Ascending aorta (tissue), 2 donors: ENCODE measurements around the gene KSR2. TPM values are rescaled to one million over a fixed set of nuclear protein-coding genes. Genes with fewer than 3 reads are reported as not detected.

Source experiments
- DNase-seq, 2 donors: peaks; one replicate each; pipeline ENCODE4 v3.0.0-alpha.2; 2019; ENCODE audit warnings: low spot score in 2 of 2
- H3K27ac ChIP-seq, 2 donors: fragments of 200-600 bp; sonication (generic); one replicate each; pipeline ENCODE4 v1.5.1; 2016 to 2017; ENCODE audit warnings: mild to moderate bottlenecking in 1 of 2
- H3K27me3 ChIP-seq: fragments of 200-600 bp; sonication (generic); one replicate; pipeline ENCODE4 v1.5.1; 2017
- H3K36me3 ChIP-seq, 2 donors: fragments of 200-600 bp; sonication (generic); one replicate each; pipeline ENCODE4 v1.5.1; 2016
- H3K4me1 ChIP-seq, 2 donors: fragments of 200-600 bp; sonication (generic); one replicate each; pipeline ENCODE4 v1.5.1; 2016 to 2017; ENCODE audit warnings: mild to moderate bottlenecking in 1 of 2
- H3K4me3 ChIP-seq, 2 donors: fragments of 200-600 bp; sonication (generic); one replicate each; pipeline ENCODE4 v1.5.1; 2016 to 2017; ENCODE audit warnings: mild to moderate bottlenecking in 1 of 2
- H3K9me3 ChIP-seq, 2 donors: fragments of 200-600 bp; sonication (generic); one replicate each; pipeline ENCODE4 v1.5.1; 2016
- CTCF ChIP-seq, 3 experiments: fragments of 200-600 bp in 2 of 3; fragments of 450-650 bp in 1 of 3; sonication (generic) in 2 of 3; IDR thresholded peaks; one replicate each; pipeline ENCODE4 v1.5.1; 2016 to 2019; ENCODE audit warnings: antibody characterized with exemption in 3 of 3, mild to moderate bottlenecking in 1 of 3, moderate library complexity in 1 of 3
- intact Hi-C: fragments of 100-400 bp; cut with DNase I; formaldehyde crosslinking; loops from one replicate; pipeline ENCODE4 v1.15.1; 2023
- total RNA-seq: library from RNA; depleted of rRNA; stranded (reverse); fragments of >200 nt; gene quantifications from one replicate; pipeline ENCODE4 v1.1.0, GENCODE V29; 2016

Gene KSR2
- total RNA-seq, 1 donor from 2014 or later: 0.11 TPM

- intact Hi-C loops: no loop called here
- no peaks in the 10 kb centered on the region for H3K27me3 ChIP-seq
- H3K4me1 ChIP-seq: peaks cover 0 to 4% of the 10 kb centered on the region in 2 donors
- no peaks in the 10 kb centered on the region for H3K9me3 ChIP-seq
- H3K36me3 ChIP-seq: no peaks in the 10 kb centered on the region
- no peak for TF ChIP-seq CTCF (IDR thresholded peaks at IDR 0.05)
- no peak for DNase-seq
- H3K27ac ChIP-seq: no peak overlapping the region
- H3K4me3 ChIP-seq: no peak overlapping the region
Observed at GRCh38 chr12:117577122-117577657, 391.6 kb downstream of the KSR2 start.

GRCh38 chr12:117576053-117576452 is 392.7 kb downstream of the KSR2 start:
- no peaks in the 10 kb centered on the region for H3K9me3 ChIP-seq
- H3K4me3 ChIP-seq: no peak overlapping the region
- no peak for TF ChIP-seq CTCF (IDR thresholded peaks at IDR 0.05)
- H3K27me3 ChIP-seq: no peaks in the 10 kb centered on the region
- no peak overlapping the region for H3K27ac ChIP-seq
- no peak for DNase-seq
- H3K4me1 ChIP-seq: peaks cover 0 to 4% of the 10 kb centered on the region in 2 donors
- no peaks in the 10 kb centered on the region for H3K36me3 ChIP-seq
- intact Hi-C loops: no loop called here

- H3K27me3 ChIP-seq: no peaks in the 10 kb centered on the region
- H3K9me3 ChIP-seq: no peaks in the 10 kb centered on the region
- H3K36me3 ChIP-seq: no peaks in the 10 kb centered on the region
- TF ChIP-seq CTCF (IDR thresholded peaks at IDR 0.05): no peak
- intact Hi-C loops: no loop called here
- H3K4me3 ChIP-seq: no peak overlapping the region
- no peaks in the 10 kb centered on the region for H3K4me1 ChIP-seq
- DNase-seq: no peak
- H3K27ac ChIP-seq: no peak overlapping the region
Observed at GRCh38 chr12:117574655-117575054, 394.1 kb downstream of the KSR2 start.

- no peaks in the 10 kb centered on the region for H3K36me3 ChIP-seq
- intact Hi-C loops: no loop called here
- H3K27me3 ChIP-seq: no peaks in the 10 kb centered on the region
- no peaks in the 10 kb centered on the region for H3K4me1 ChIP-seq
- H3K27ac ChIP-seq: no peak overlapping the region
- no peak overlapping the region for H3K4me3 ChIP-seq
- no peak for DNase-seq
- TF ChIP-seq CTCF (IDR thresholded peaks at IDR 0.05): no peak
- H3K9me3 ChIP-seq: no peaks in the 10 kb centered on the region
Observed at GRCh38 chr12:117572755-117573154, 396.0 kb downstream of the KSR2 start.

GRCh38 chr12:117571321-117571720 is 397.5 kb downstream of the KSR2 start:
- no peaks in the 10 kb centered on the region for H3K27me3 ChIP-seq
- no peaks in the 10 kb centered on the region for H3K36me3 ChIP-seq
- no peak overlapping the region for H3K27ac ChIP-seq
- no peaks in the 10 kb centered on the region for H3K4me1 ChIP-seq
- intact Hi-C loops: no loop called here
- no peak overlapping the region for H3K4me3 ChIP-seq
- DNase-seq: no peak
- no peak for TF ChIP-seq CTCF (IDR thresholded peaks at IDR 0.05)
- no peaks in the 10 kb centered on the region for H3K9me3 ChIP-seq

GRCh38 chr12:117570608-117571007 is 398.2 kb downstream of the KSR2 start:
- no peak for DNase-seq
- intact Hi-C loops: no loop called here
- H3K4me1 ChIP-seq: no peaks in the 10 kb centered on the region
- no peaks in the 10 kb centered on the region for H3K9me3 ChIP-seq
- H3K27me3 ChIP-seq: no peaks in the 10 kb centered on the region
- TF ChIP-seq CTCF (IDR thresholded peaks at IDR 0.05): no peak
- H3K36me3 ChIP-seq: no peaks in the 10 kb centered on the region
- no peak overlapping the region for H3K4me3 ChIP-seq
- H3K27ac ChIP-seq: no peak overlapping the region
